CD4-positive, alpha-beta T cell (primary cell): ENCODE results near the gene ABCG1. TPM values are rescaled to one million over a fixed set of nuclear protein-coding genes. Genes with fewer than 3 reads are reported as not detected.

Source experiments
- ATAC-seq: fragments of 200-7000 bp; cut with Tn5 transposase; one replicate; pipeline ENCODE4 v1.10.0; 2022; ENCODE audit warnings: mild to moderate bottlenecking; ENCODE audit not compliant: poor library complexity
- CTCF ChIA-PET: fragments of 350-600 bp; sonication (Branson Sonifier 250); formaldehyde crosslinking; loops from one replicate; lab custom pipeline; 2021; ENCODE audit warnings: antibody characterized with exemption, inconsistent platforms; lab: Charles Lee
- POLR2A ChIA-PET: fragments of 350-600 bp; sonication (Branson Sonifier 250); formaldehyde crosslinking; loops from one replicate; lab custom pipeline; 2021; ENCODE audit warnings: antibody characterized with exemption, inconsistent platforms; lab: Charles Lee
- DNase-seq, 14 experiments: peaks; one replicate each; pipeline ENCODE4 v3.0.0-alpha.2; 2013 to 2020; ENCODE audit warnings: mixed read lengths in 2 of 14
- H3K27ac ChIP-seq, 2 donors: one replicate each; pipeline versions ENCODE4 v1.5.1 to v1.7.0; 2013; ENCODE audit warnings: low read length in 2 of 2, low read depth in 1 of 2, mild to moderate bottlenecking in 1 of 2
- H3K27me3 ChIP-seq, 2 experiments: 1 replicate in 1 of 2; 2 replicates in 1 of 2; pipeline versions ENCODE4 v1.6.1 to v1.7.0; 2013; ENCODE audit warnings: low read length in 2 of 2, control low read depth in 1 of 2, mild to moderate bottlenecking in 1 of 2, moderate library complexity in 1 of 2; ENCODE audit not compliant: insufficient read depth in 2 of 2, control insufficient read depth in 1 of 2
- H3K36me3 ChIP-seq: one replicate; pipeline ENCODE4 v1.6.1; 2013; ENCODE audit warnings: low read length, control low read depth; ENCODE audit not compliant: insufficient read depth
- H3K4me1 ChIP-seq: one replicate; pipeline ENCODE4 v1.6.1; 2013; ENCODE audit warnings: low read length, control low read depth; ENCODE audit not compliant: insufficient read depth
- H3K4me3 ChIP-seq: one replicate; pipeline ENCODE4 v1.5.1; 2013; ENCODE audit warnings: mild to moderate bottlenecking, low read length, moderate library complexity
- H3K9me3 ChIP-seq, 2 experiments: 1 replicate in 1 of 2; 2 replicates in 1 of 2; pipeline versions ENCODE4 v1.6.1 to v1.7.0; 2013; ENCODE audit warnings: low read length in 2 of 2, mild to moderate bottlenecking in 2 of 2, control low read depth in 1 of 2, moderate library complexity in 1 of 2; ENCODE audit not compliant: control insufficient read depth in 1 of 2, insufficient read depth in 1 of 2
- H3K27ac Mint-ChIP-seq: one replicate; pipeline ENCODE4 v1.8.0; 2020; ENCODE audit warnings: mixed read lengths
- H3K27me3 Mint-ChIP-seq: one replicate; pipeline ENCODE4 v1.8.0; 2021; ENCODE audit warnings: mixed read lengths
- H3K36me3 Mint-ChIP-seq: one replicate; pipeline ENCODE4 v1.8.0; 2021; ENCODE audit warnings: low read depth, mixed read lengths
- H3K4me1 Mint-ChIP-seq: one replicate; pipeline ENCODE4 v1.8.0; 2021; ENCODE audit warnings: low read depth, mixed read lengths
- H3K4me3 Mint-ChIP-seq: one replicate; pipeline ENCODE4 v1.8.0; 2020; ENCODE audit warnings: mild to moderate bottlenecking, mixed read lengths
- H3K9me3 Mint-ChIP-seq: one replicate; pipeline ENCODE4 v1.8.0; 2020; ENCODE audit warnings: mixed read lengths
- intact Hi-C, 2 experiments: fragments of 100-400 bp; cut with DNase I in 1 of 2; cut with micrococcal nuclease in 1 of 2; formaldehyde crosslinking; loops; one replicate each; pipeline versions ENCODE4 v1.15.1 to v1.9.0; 2023 to 2025; cut with DNase I, micrococcal nuclease
- polyA plus RNA-seq, 2 donors: library from polyadenylated mRNA; unstranded; fragments of 120-200 nt; gene quantifications; one replicate each; pipeline ENCODE4 v1.2.1, GENCODE V29; 2013
- total RNA-seq, 174 experiments: library from RNA in 2 of 174; stranded (reverse) in 2 of 174; gene quantifications; one replicate each; pipeline ENCODE4 v1.2.3 and lab custom pipeline; 2021 to 2026
- TF ChIP-seq, protein P1 (sequence below): fragments of 200-600 bp; IDR thresholded peaks from one replicate; pipeline ENCODE4 v1.8.0; 2022; ENCODE audit warnings: antibody characterized with exemption, mild to moderate bottlenecking

Gene ABCG1
- total RNA-seq (100 to 1,000 TPM; 109 to 116 TPM), total RNA-seq (lab: John Stamatoyannopoulos, UW) (1.2 to 292 (median 13.5) reads per million in 172 experiments)
- polyA plus RNA-seq (2013, experiment 1 of 2), result 17.0 TPM
- polyA plus RNA-seq (2013, experiment 2 of 2), result 14.3 TPM

DNA sequence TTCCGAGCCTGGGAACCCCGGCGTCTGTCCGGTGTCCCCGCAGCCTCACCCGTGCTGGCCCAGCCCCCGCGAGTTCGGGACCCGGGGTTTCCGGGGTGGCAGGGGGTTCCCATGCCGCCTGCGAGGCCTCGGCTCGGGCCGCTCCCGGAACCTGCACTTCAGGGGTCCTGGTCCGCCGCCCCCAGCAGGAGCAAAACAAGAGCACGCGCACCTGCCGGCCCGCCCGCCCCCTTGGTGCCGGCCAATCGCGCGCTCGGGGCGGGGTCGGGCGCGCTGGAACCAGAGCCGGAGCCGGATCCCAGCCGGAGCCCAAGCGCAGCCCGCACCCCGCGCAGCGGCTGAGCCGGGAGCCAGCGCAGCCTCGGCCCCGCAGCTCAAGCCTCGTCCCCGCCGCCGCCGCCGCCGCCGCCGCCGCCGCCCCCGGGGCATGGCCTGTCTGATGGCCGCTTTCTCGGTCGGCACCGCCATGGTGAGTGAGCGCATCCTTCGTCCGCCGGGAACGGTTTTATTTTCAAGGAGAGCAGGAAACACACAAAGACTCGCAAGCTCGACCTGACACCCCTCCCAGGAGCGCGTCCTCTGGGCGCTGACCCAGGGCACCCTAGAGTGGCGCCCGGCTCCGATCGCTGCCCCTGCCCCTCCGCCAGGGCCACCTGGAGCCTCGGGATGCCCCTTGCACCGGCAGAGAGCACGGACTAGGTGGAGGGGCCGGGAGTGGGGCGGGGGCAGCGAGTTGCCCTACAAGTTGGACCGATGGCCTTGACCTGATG, at the start of gene ABCG1:
Gene ABCG1 (plus strand): TSS at position 305 of the 770 bp plus-strand sequence. CDS start 123 bp downstream, at position 428.
- peak; percentile 38 for ATAC-seq
- Mint-ChIP-seq H3K4me3 (peak within 1 kb of the TSS; percentile 93), H3K27ac (peak within 1 kb of the TSS; percentile 91), H3K36me3 (peaks cover 33% of the 10 kb centered on the region), H3K27me3 (no peaks in the 10 kb centered on the region), H3K4me1 (peaks cover 36% of the 10 kb centered on the region), H3K9me3 (no peaks in the 10 kb centered on the region)
- Histone ChIP-seq H3K4me3 (peak within 1 kb of the TSS; percentile 91), H3K9me3 (peaks cover 0 to 21% of the 10 kb centered on the region in 2 experiments), H3K36me3 (peaks cover 9% of the 10 kb centered on the region), H3K27ac (peak within 1 kb of the TSS; percentile 88 to 90), H3K27me3 (no peaks in the 10 kb centered on the region), H3K4me1 (peaks cover 35% of the 10 kb centered on the region)
- peak in 13 of 14 experiments; percentile 21 to 77 (median 54) for DNase-seq
- POLR2A ChIA-PET, result interaction anchor here (0.7 to 3.5 kb wide), 9 partner anchors 10 to 71 kb away, joined by 3 to 33 read pairs (median 9); no protein-coding TSS in a partner anchor
- intact Hi-C loops, result loop anchor here in 1 of 2 experiments (5.0 kb wide), 1 partner anchor 38 kb away; no protein-coding TSS in a partner anchor
- TF ChIP-seq, protein P1, sequence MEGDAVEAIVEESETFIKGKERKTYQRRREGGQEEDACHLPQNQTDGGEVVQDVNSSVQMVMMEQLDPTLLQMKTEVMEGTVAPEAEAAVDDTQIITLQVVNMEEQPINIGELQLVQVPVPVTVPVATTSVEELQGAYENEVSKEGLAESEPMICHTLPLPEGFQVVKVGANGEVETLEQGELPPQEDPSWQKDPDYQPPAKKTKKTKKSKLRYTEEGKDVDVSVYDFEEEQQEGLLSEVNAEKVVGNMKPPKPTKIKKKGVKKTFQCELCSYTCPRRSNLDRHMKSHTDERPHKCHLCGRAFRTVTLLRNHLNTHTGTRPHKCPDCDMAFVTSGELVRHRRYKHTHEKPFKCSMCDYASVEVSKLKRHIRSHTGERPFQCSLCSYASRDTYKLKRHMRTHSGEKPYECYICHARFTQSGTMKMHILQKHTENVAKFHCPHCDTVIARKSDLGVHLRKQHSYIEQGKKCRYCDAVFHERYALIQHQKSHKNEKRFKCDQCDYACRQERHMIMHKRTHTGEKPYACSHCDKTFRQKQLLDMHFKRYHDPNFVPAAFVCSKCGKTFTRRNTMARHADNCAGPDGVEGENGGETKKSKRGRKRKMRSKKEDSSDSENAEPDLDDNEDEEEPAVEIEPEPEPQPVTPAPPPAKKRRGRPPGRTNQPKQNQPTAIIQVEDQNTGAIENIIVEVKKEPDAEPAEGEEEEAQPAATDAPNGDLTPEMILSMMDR, result no peak
- CTCF ChIA-PET, result interaction anchor here (1.8 to 3.0 kb wide), 2 partner anchors 15 to 73 kb away, joined by 6 to 27 read pairs; no protein-coding TSS in a partner anchor

DNA sequence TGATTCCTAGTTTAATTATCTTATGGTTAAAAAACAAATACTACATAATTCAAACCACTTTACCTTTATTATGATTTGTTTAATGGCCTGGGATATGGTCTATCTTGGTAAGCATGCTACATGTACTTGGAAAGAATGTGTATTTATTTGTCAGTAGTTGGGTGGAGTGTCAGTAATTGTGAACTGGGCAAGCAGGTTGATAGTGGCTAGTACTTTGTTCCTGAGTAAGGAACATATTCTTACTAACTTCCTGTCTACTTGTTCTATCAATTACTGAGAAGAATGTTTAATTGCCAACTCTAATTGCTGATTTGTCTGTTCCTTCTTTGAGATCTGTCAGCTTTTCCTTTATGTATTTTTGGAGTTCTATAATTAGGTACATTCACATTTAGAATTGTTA, 49.2 kb upstream of the ABCG1 start:
- ChIA-PET POLR2A (no interaction called here), CTCF (no interaction called here)
- Histone ChIP-seq H3K4me1 (no peaks in the 10 kb centered on the region), H3K27me3 (no peaks in the 10 kb centered on the region), H3K9me3 (no peaks in the 10 kb centered on the region), H3K27ac (no peak overlapping the region), H3K36me3 (no peaks in the 10 kb centered on the region), H3K4me3 (no peak overlapping the region)
- no peak for ATAC-seq
- TF ChIP-seq, protein P1, result no peak
- intact Hi-C loops, result no loop called here
- no peaks in the 10 kb centered on the region for H3K27me3 Mint-ChIP-seq
- H3K4me3 Mint-ChIP-seq, result no peak overlapping the region
- H3K36me3 Mint-ChIP-seq, result no peaks in the 10 kb centered on the region
- H3K27ac Mint-ChIP-seq, result no peak overlapping the region
- H3K9me3 Mint-ChIP-seq, result no peaks in the 10 kb centered on the region
- no peak for DNase-seq
- peaks cover 8% of the 10 kb centered on the region for H3K4me1 Mint-ChIP-seq

DNA sequence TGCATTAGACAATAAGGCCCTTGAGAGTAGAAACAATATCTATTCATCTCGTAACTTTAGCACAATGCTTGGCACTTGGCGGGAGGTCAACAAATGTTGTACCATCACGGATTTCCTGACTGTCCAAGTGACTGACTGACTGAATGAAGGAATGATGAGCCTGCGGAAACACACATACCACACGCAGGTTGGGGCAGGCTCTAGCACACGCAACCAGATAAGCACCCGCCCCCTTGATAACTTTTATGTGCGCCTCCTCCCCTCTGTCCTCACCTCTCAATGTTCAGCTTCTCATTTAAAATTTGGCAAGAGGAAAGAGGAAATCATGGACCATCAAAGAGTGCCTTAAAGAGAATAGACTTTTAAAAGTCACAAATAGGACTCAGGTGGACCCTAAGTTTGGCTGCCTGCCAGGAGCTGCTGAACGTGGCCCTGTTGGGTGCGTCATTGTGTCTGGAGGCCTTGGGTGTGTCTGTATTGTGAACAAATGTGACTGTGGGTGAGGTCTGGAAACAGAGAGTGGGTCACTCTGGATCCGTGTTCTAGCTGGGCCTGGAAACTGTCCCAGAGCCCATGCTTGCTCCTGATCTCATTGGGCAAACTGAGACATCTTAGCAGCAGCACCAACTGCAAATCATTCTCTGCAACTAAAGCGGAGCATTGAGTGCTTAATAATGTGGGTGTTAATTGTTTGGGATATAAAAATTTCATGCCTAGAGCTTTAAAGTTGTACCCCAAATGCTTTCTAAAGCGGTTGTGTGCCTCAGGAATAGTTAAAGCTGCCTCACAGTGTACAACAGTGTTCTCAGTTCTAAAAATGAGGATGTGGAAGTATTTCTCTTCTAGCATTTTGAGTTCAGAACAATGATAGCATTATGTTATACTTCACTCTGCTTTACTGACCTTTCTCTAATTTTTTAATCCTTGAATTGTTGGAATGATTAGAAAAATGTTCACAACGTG, 47.6 kb upstream of the ABCG1 start:
- intact Hi-C loops, result no loop called here
- no peaks in the 10 kb centered on the region for H3K36me3 Mint-ChIP-seq

More for the DNA sequence above, 47.6 kb upstream of the ABCG1 start:
- no peak overlapping the region for H3K4me3 Mint-ChIP-seq
- no peak overlapping the region for H3K27ac ChIP-seq
- DNase-seq, result no peak
- no peak overlapping the region for H3K4me3 ChIP-seq
- no peak overlapping the region for H3K27ac Mint-ChIP-seq
- H3K4me1 Mint-ChIP-seq, result peaks cover 5% of the 10 kb centered on the region
- no peaks in the 10 kb centered on the region for H3K27me3 Mint-ChIP-seq
- H3K27me3 ChIP-seq, result no peaks in the 10 kb centered on the region
- no peaks in the 10 kb centered on the region for H3K36me3 ChIP-seq
- ChIA-PET CTCF (interaction anchor here (1.7 kb wide), 1 partner anchor 87 kb away, joined by 8 read pairs; no protein-coding TSS in a partner anchor), POLR2A (interaction anchor here (0.6 kb wide), 1 partner anchor 237 kb away, joined by 3 read pairs; no protein-coding TSS in a partner anchor)
- H3K4me1 ChIP-seq, result no peaks in the 10 kb centered on the region
- no peaks in the 10 kb centered on the region for H3K9me3 ChIP-seq
- TF ChIP-seq, protein P1, result no peak
- no peaks in the 10 kb centered on the region for H3K9me3 Mint-ChIP-seq
- no peak for ATAC-seq
